OCI-LY7 (cell line): ENCODE data around the gene MUC5B. TPM values are rescaled to one million over a fixed set of nuclear protein-coding genes. Genes with fewer than 3 reads are reported as not detected.
"Not testable (repeated sequence)": the region's sequence is repeated elsewhere in the genome, so short reads cannot be mapped to it uniquely, and the experiment has no call there.

ENCODE experiments used
- Bru-seq: library from RNA; stranded (reverse); fragments of 400-500 nt; gene quantifications from one replicate; lab custom pipeline; 2021; lab: Mats Ljungman, UMichigan
- BruChase-seq, 2 experiments: library from RNA; stranded (reverse); fragments of 400-500 nt; gene quantifications; one replicate each; lab custom pipeline; 2021; lab: Mats Ljungman, UMichigan
- BruUV-seq: library from RNA; stranded (reverse); fragments of 400-500 nt; replicated peaks from 2 replicates; lab custom pipeline; 2021; lab: Mats Ljungman, UMichigan
- CTCF ChIA-PET: fragments of 300-600 bp; sonication (Branson Sonifier 250); formaldehyde crosslinking; loops from one replicate; lab custom pipeline; 2022; ENCODE audit warnings: antibody characterized with exemption; ENCODE audit not compliant: unreplicated experiment; lab: Charles Lee
- POLR2A ChIA-PET: fragments of 300-600 bp; sonication (Branson Sonifier 250); formaldehyde crosslinking; loops from one replicate; lab custom pipeline; 2022; ENCODE audit warnings: antibody characterized with exemption; lab: Charles Lee
- DNase-seq: peaks from one replicate; pipeline ENCODE4 v3.0.0-alpha.2; 2015; ENCODE audit warnings: low spot score
- H2AFZ ChIP-seq: fragments of 200-600 bp; sonication (generic), shearing (Covaris generic); 2 replicates; pipeline ENCODE4 v1.6.1; 2014; ENCODE audit warnings: mild to moderate bottlenecking, antibody characterized with exemption, low read length, moderate library complexity
- H3K27ac ChIP-seq: fragments of 200-600 bp; sonication (generic); 2 replicates; pipeline ENCODE4 v1.5.1; 2014; ENCODE audit warnings: mixed run types, low read depth, mild to moderate bottlenecking, moderate library complexity, low read length, inconsistent platforms; ENCODE audit not compliant: poor library complexity, severe bottlenecking
- H3K36me3 ChIP-seq: fragments of 200-600 bp; sonication (generic); 2 replicates; pipeline ENCODE4 v1.6.1; 2014; ENCODE audit warnings: mild to moderate bottlenecking, antibody characterized with exemption, low read length, moderate library complexity, mixed read lengths; ENCODE audit not compliant: insufficient read depth
- H3K4me1 ChIP-seq: fragments of 200-600 bp; sonication (generic); 2 replicates; pipeline ENCODE4 v1.5.1; 2014; ENCODE audit warnings: mild to moderate bottlenecking, low read length; ENCODE audit not compliant: insufficient read depth, poor library complexity, severe bottlenecking
- H3K4me2 ChIP-seq: fragments of 200-600 bp; sonication (generic); 2 replicates; pipeline ENCODE4 v1.6.1; 2014; ENCODE audit warnings: mild to moderate bottlenecking, low read length
- H3K4me3 ChIP-seq: fragments of 200-600 bp; sonication (generic); 2 replicates; pipeline ENCODE4 v1.5.1; 2014; ENCODE audit warnings: mild to moderate bottlenecking, low read depth, low read length; ENCODE audit not compliant: poor library complexity, severe bottlenecking
- H3K79me2 ChIP-seq: fragments of 200-600 bp; sonication (generic); 2 replicates; pipeline ENCODE4 v1.6.1; 2016; ENCODE audit warnings: low read depth, mild to moderate bottlenecking, low read length, moderate library complexity, mixed read lengths; ENCODE audit not compliant: insufficient read depth
- H3K9me2 ChIP-seq: fragments of 200-600 bp; sonication (generic); 2 replicates; pipeline ENCODE4 v1.6.1; 2016; ENCODE audit warnings: mild to moderate bottlenecking, low read length, mixed read lengths; ENCODE audit not compliant: insufficient read depth
- H3K9me3 ChIP-seq: fragments of 200-600 bp; sonication (generic); 2 replicates; pipeline ENCODE4 v1.6.1; 2014; ENCODE audit warnings: mild to moderate bottlenecking, mixed run types, low read length, mixed read lengths
- H4K20me1 ChIP-seq: fragments of 200-600 bp; sonication (generic); 2 replicates; pipeline ENCODE4 v1.6.1; 2014; ENCODE audit warnings: mild to moderate bottlenecking, antibody characterized with exemption, low read length, moderate library complexity, mixed read lengths; ENCODE audit not compliant: insufficient read depth
- EZH2phosphoT487 ChIP-seq: fragments of 200-600 bp; sonication (generic); IDR thresholded peaks from 2 replicates; pipeline ENCODE4 v1.6.1; 2018; ENCODE audit warnings: low read depth, borderline replicate concordance, mild to moderate bottlenecking, mixed run types, antibody characterized with exemption, low read length, moderate library complexity, mixed read lengths
- intact Hi-C: fragments of 100-400 bp; cut with micrococcal nuclease; formaldehyde crosslinking; loops from one replicate; pipeline ENCODE4 v1.10.0; 2022; ENCODE audit not compliant: unreplicated experiment
- long read RNA-seq: library from polyadenylated mRNA; stranded (forward); transcript quantifications from one replicate; pipeline ENCODE4 v2.0.0, GENCODE V29; 2022
- total RNA-seq, 2 experiments: library from RNA; depleted of rRNA in 1 of 2; stranded (reverse); fragments of >200 nt in 1 of 2; shearing (Covaris generic) in 1 of 2; gene quantifications; 2 replicates each; pipeline ENCODE4 v1.2.3, GENCODE V29; 2014 to 2022
- TF ChIP-seq, protein P1 (sequence below): fragments of 200-600 bp; sonication (generic); conservative IDR thresholded peaks from 2 replicates; pipeline ENCODE4 v1.5.1; 2014; ENCODE audit warnings: mild to moderate bottlenecking, antibody characterized with exemption, low read length, moderate library complexity, mixed read lengths

MUC5B gene, protein sequence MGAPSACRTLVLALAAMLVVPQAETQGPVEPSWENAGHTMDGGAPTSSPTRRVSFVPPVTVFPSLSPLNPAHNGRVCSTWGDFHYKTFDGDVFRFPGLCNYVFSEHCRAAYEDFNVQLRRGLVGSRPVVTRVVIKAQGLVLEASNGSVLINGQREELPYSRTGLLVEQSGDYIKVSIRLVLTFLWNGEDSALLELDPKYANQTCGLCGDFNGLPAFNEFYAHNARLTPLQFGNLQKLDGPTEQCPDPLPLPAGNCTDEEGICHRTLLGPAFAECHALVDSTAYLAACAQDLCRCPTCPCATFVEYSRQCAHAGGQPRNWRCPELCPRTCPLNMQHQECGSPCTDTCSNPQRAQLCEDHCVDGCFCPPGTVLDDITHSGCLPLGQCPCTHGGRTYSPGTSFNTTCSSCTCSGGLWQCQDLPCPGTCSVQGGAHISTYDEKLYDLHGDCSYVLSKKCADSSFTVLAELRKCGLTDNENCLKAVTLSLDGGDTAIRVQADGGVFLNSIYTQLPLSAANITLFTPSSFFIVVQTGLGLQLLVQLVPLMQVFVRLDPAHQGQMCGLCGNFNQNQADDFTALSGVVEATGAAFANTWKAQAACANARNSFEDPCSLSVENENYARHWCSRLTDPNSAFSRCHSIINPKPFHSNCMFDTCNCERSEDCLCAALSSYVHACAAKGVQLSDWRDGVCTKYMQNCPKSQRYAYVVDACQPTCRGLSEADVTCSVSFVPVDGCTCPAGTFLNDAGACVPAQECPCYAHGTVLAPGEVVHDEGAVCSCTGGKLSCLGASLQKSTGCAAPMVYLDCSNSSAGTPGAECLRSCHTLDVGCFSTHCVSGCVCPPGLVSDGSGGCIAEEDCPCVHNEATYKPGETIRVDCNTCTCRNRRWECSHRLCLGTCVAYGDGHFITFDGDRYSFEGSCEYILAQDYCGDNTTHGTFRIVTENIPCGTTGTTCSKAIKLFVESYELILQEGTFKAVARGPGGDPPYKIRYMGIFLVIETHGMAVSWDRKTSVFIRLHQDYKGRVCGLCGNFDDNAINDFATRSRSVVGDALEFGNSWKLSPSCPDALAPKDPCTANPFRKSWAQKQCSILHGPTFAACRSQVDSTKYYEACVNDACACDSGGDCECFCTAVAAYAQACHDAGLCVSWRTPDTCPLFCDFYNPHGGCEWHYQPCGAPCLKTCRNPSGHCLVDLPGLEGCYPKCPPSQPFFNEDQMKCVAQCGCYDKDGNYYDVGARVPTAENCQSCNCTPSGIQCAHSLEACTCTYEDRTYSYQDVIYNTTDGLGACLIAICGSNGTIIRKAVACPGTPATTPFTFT (N-terminal part only)
- under 0.01 TPM in 1 of 2 replicates, not detected in the other for total RNA-seq (2014; rRNA removed; shearing (Covaris generic))
- total RNA-seq (2022): 0.02 TPM in 1 of 2 replicates, not detected in the other
- not detected for Bru-seq, nascent RNA
- BruChase-seq, experiment 1, labeled RNA remaining after a 6-hour chase: not detected
- BruChase-seq, experiment 2, labeled RNA remaining after a 2-hour chase: not detected
- long read RNA-seq: 0 reads

DNA sequence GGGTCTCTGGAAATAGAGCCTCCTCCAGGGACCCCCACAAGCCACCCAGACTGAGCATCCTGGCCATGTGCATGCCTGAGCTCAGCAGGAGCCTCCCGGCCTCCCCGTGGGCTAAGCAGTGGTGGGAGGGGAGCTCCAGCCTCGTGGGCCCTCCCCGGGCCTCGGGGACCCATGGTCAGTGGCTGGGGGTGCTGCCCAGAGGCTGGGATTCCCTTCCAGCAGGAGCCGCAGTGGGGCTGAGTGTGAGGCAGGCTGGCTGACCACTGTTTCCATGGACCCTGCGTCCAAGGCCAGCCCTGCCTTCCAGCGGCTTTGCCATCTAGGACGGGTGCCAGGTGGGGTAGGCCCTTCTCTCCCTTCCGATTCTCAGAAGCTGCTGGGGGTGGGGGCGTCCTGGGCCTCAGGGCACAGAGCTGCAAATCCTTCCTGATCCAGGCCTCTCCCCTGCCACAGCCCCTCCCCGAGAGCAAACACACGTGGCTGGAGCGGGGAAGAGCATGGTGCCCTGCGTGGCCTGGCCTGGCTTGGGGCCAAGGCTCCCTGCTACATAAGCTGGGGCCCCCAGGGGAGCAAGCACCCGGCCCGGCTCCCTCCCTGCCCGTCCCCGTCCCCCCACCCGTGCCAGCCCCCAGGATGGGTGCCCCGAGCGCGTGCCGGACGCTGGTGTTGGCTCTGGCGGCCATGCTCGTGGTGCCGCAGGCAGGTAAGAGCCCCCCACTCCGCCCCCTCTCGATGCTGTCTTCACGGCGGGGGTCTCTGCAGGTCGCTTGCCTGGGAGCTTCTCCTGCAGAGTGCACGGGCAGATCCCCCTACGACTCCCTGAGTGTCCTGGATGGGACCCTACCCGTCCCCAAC is at the start of gene MUC5B:
Gene MUC5B (plus strand): TSS at position 576 of the 855 bp plus-strand sequence. CDS start 58 bp downstream, at position 634.
- H3K4me1 ChIP-seq: no peaks in the 10 kb centered on the region
- H3K9me3 ChIP-seq: no peaks in the 10 kb centered on the region
- H3K79me2 ChIP-seq: no peaks in the 10 kb centered on the region
- CTCF ChIA-PET: no interaction called here
- TF ChIP-seq EZH2phosphoT487: no peak
- TF ChIP-seq, protein P1, sequence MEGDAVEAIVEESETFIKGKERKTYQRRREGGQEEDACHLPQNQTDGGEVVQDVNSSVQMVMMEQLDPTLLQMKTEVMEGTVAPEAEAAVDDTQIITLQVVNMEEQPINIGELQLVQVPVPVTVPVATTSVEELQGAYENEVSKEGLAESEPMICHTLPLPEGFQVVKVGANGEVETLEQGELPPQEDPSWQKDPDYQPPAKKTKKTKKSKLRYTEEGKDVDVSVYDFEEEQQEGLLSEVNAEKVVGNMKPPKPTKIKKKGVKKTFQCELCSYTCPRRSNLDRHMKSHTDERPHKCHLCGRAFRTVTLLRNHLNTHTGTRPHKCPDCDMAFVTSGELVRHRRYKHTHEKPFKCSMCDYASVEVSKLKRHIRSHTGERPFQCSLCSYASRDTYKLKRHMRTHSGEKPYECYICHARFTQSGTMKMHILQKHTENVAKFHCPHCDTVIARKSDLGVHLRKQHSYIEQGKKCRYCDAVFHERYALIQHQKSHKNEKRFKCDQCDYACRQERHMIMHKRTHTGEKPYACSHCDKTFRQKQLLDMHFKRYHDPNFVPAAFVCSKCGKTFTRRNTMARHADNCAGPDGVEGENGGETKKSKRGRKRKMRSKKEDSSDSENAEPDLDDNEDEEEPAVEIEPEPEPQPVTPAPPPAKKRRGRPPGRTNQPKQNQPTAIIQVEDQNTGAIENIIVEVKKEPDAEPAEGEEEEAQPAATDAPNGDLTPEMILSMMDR: no peak
- H3K27ac ChIP-seq: no peak within 1 kb of the TSS
- H3K4me3 ChIP-seq: no peak within 1 kb of the TSS
- POLR2A ChIA-PET: no interaction called here
- no peaks in the 10 kb centered on the region for H4K20me1 ChIP-seq
- BruUV-seq: no TSS peak
- H2AFZ ChIP-seq: no peak within 1 kb of the TSS
- no peak within 1 kb of the TSS for H3K4me2 ChIP-seq
- H3K9me2 ChIP-seq: no peaks in the 10 kb centered on the region
- no peaks in the 10 kb centered on the region for H3K36me3 ChIP-seq
- intact Hi-C loops: no loop called here
- no peak for DNase-seq

DNA sequence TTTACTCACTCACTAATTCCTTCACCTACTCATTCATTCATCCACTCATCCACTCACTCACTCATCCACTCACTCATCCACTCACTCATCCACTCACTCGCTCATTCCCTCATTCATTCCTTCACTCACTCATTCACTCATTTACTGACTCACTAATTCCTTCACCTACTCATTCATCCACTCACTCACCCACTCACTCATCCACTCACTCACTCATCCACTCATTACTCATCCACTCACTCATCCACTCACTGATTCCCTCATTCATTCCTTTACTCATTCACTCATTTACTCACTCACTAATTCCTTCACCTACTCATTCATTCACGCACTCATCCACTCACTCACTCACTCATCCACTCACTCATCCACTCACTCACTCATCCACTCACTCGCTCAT is 49.5 kb upstream of the MUC5B start:
- H4K20me1 ChIP-seq, CTCF ChIA-PET, H2AFZ ChIP-seq, H3K4me2 ChIP-seq, DNase-seq, BruUV-seq, H3K9me3 ChIP-seq, intact Hi-C loops, H3K4me3 ChIP-seq, H3K79me2 ChIP-seq, H3K27ac ChIP-seq, H3K9me2 ChIP-seq, H3K36me3 ChIP-seq, H3K4me1 ChIP-seq: not testable (repeated sequence)
- POLR2A ChIA-PET: interaction anchor here (0.7 kb wide), 1 partner anchor 182 kb away, joined by 3 read pairs; no protein-coding TSS in a partner anchor
